PC-9 (cell line): ENCODE measurements around the gene CLCA1. TPM values are rescaled to one million over a fixed set of nuclear protein-coding genes. Genes with fewer than 3 reads are reported as not detected.

Experiments used
- BruUV-seq: library from RNA; stranded (reverse); fragments of 400-500 nt; replicated peaks from 2 replicates; lab custom pipeline; 2021; lab: Mats Ljungman, UMichigan
- CTCF ChIA-PET: fragments of 300-600 bp; sonication (Branson Sonifier 250); formaldehyde crosslinking; loops from one replicate; lab custom pipeline; 2022; ENCODE audit warnings: antibody characterized with exemption; lab: Charles Lee
- POLR2A ChIA-PET: fragments of 300-600 bp; sonication (Branson Sonifier 250); formaldehyde crosslinking; loops from one replicate; lab custom pipeline; 2022; ENCODE audit warnings: antibody characterized with exemption; ENCODE audit not compliant: unreplicated experiment; lab: Charles Lee
- DNase-seq, 2 experiments: peaks; one replicate each; pipeline versions ENCODE4 v3.0.0 to v3.0.0-alpha.2; 2015 to 2022; ENCODE audit warnings: mixed read lengths in 1 of 2
- H2AFZ ChIP-seq: fragments of 200-600 bp; sonication (generic); 2 replicates; pipeline ENCODE4 v1.8.1; 2017; ENCODE audit warnings: antibody characterized with exemption
- H3F3A ChIP-seq: fragments of 200-600 bp; sonication (generic); 2 replicates; pipeline ENCODE4 v1.8.1; 2017; ENCODE audit warnings: antibody characterized with exemption, mild to moderate bottlenecking, low read depth; ENCODE audit not compliant: insufficient read depth
- H3K27ac ChIP-seq: fragments of 200-600 bp; sonication (generic); 2 replicates; pipeline ENCODE4 v1.6.1; 2016; ENCODE audit warnings: mixed run types
- H3K27me3 ChIP-seq: fragments of 200-600 bp; sonication (generic); 2 replicates; pipeline ENCODE4 v1.6.1; 2016; ENCODE audit warnings: low read depth, mixed run types; ENCODE audit not compliant: insufficient read depth
- H3K36me3 ChIP-seq: fragments of 200-600 bp; sonication (generic); 2 replicates; pipeline ENCODE4 v1.6.1; 2016; ENCODE audit warnings: low read depth, mixed run types
- H3K4me1 ChIP-seq: fragments of 200-600 bp; sonication (generic); replicated peaks from 2 replicates; pipeline ENCODE4 v1.6.1; 2016; ENCODE audit warnings: mixed run types; ENCODE audit not compliant: insufficient read depth
- H3K4me2 ChIP-seq: fragments of 200-600 bp; sonication (generic); 2 replicates; pipeline ENCODE4 v1.6.1; 2017; ENCODE audit warnings: mixed run types
- H3K4me3 ChIP-seq: fragments of 200-600 bp; sonication (generic); 2 replicates; pipeline ENCODE4 v1.6.1; 2016; ENCODE audit warnings: mixed run types
- H3K79me2 ChIP-seq: fragments of 200-600 bp; sonication (generic); 2 replicates; pipeline ENCODE4 v1.6.1; 2017; ENCODE audit warnings: low read depth, mixed run types
- H3K9me2 ChIP-seq: fragments of 200-600 bp; sonication (generic); 2 replicates; pipeline ENCODE4 v1.8.1; 2017; ENCODE audit warnings: mild to moderate bottlenecking; ENCODE audit not compliant: insufficient read depth
- H3K9me3 ChIP-seq: fragments of 200-600 bp; sonication (generic); 2 replicates; pipeline ENCODE4 v1.8.1; 2016; ENCODE audit warnings: low read depth; ENCODE audit not compliant: insufficient read depth
- H4K20me1 ChIP-seq: fragments of 200-600 bp; sonication (generic); 2 replicates; pipeline ENCODE4 v1.8.1; 2017; ENCODE audit not compliant: insufficient read depth
- EZH2 ChIP-seq: fragments of 200-600 bp; sonication (generic); IDR thresholded peaks from 2 replicates; pipeline ENCODE4 v1.8.0; 2017; ENCODE audit warnings: antibody characterized with exemption, low read depth
- intact Hi-C: fragments of 100-400 bp; cut with micrococcal nuclease; formaldehyde crosslinking; loops from one replicate; pipeline ENCODE4 v1.10.0; 2022; ENCODE audit not compliant: unreplicated experiment
- total RNA-seq: library from RNA; stranded (reverse); gene quantifications from 2 replicates; pipeline ENCODE4 v1.2.3, GENCODE V29; 2021
- TF ChIP-seq, protein P1 (sequence below): fragments of 200-600 bp; sonication (generic); conservative IDR thresholded peaks from 2 replicates; pipeline ENCODE4 v1.6.1; 2017; ENCODE audit warnings: mixed run types, antibody characterized with exemption, mild to moderate bottlenecking, moderate library complexity

Gene CLCA1
- total RNA-seq, 1 experiment from 2014 or later, result not detected

GRCh38 chr1:86537928-86538695, 69.4 kb downstream of the CLCA1 start:
- H3K27ac ChIP-seq, result no peak overlapping the region
- intact Hi-C loops, result no loop called here
- POLR2A ChIA-PET, result no interaction called here
- no peaks in the 10 kb centered on the region for H3K79me2 ChIP-seq
- no peaks in the 10 kb centered on the region for H3K27me3 ChIP-seq
- CTCF ChIA-PET, result no interaction called here
- no TSS peak for BruUV-seq
- H3K36me3 ChIP-seq, result no peaks in the 10 kb centered on the region
- H2AFZ ChIP-seq, result no peak overlapping the region
- H3K4me1 ChIP-seq, result peaks cover 9% of the 10 kb centered on the region
- no peak for DNase-seq
- peaks cover 7% of the 10 kb centered on the region; the same call in 1 of the 2 replicates for H3F3A ChIP-seq
- no peak overlapping the region for H3K4me2 ChIP-seq
- H3K4me3 ChIP-seq, result no peak overlapping the region
- TF ChIP-seq, protein P1, sequence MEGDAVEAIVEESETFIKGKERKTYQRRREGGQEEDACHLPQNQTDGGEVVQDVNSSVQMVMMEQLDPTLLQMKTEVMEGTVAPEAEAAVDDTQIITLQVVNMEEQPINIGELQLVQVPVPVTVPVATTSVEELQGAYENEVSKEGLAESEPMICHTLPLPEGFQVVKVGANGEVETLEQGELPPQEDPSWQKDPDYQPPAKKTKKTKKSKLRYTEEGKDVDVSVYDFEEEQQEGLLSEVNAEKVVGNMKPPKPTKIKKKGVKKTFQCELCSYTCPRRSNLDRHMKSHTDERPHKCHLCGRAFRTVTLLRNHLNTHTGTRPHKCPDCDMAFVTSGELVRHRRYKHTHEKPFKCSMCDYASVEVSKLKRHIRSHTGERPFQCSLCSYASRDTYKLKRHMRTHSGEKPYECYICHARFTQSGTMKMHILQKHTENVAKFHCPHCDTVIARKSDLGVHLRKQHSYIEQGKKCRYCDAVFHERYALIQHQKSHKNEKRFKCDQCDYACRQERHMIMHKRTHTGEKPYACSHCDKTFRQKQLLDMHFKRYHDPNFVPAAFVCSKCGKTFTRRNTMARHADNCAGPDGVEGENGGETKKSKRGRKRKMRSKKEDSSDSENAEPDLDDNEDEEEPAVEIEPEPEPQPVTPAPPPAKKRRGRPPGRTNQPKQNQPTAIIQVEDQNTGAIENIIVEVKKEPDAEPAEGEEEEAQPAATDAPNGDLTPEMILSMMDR, result no peak
- TF ChIP-seq EZH2, result no peak
- no peaks in the 10 kb centered on the region for H4K20me1 ChIP-seq
- no peaks in the 10 kb centered on the region for H3K9me2 ChIP-seq
- 0 out of 2 replicates have a peak, but pooled peaks cover 3% of the 10 kb centered on the region for H3K9me3 ChIP-seq

GRCh38 chr1:86538775-86539174, 70.0 kb downstream of the CLCA1 start:
- Histone ChIP-seq H3K9me3 (0 out of 2 replicates have a peak, but pooled peaks cover 3% of the 10 kb centered on the region), H3K4me1 (peaks cover 10% of the 10 kb centered on the region), H3K4me3 (no peak overlapping the region), H3K4me2 (no peak overlapping the region), H3K27me3 (no peaks in the 10 kb centered on the region), H3K27ac (no peak overlapping the region), H4K20me1 (no peaks in the 10 kb centered on the region), H3K36me3 (no peaks in the 10 kb centered on the region), H3F3A (peaks cover 8% of the 10 kb centered on the region; the same call in 1 of the 2 replicates), H2AFZ (no peak overlapping the region), H3K9me2 (0 out of 2 replicates have a peak, but pooled peaks cover 2% of the 10 kb centered on the region), H3K79me2 (no peaks in the 10 kb centered on the region)
- intact Hi-C loops, result no loop called here
- ChIA-PET POLR2A (no interaction called here), CTCF (no interaction called here)
- no peak for TF ChIP-seq EZH2
- TF ChIP-seq, protein P1, result no peak
- DNase-seq, result no peak
- no TSS peak for BruUV-seq

GRCh38 chr1:86541859-86542258, 73.1 kb downstream of the CLCA1 start:
- no peak for TF ChIP-seq EZH2
- TF ChIP-seq, protein P1, result no peak
- Histone ChIP-seq H3K27ac (no peak overlapping the region), H3K9me2 (0 out of 2 replicates have a peak, but pooled peaks cover 4% of the 10 kb centered on the region), H3K4me2 (no peak overlapping the region), H3K4me1 (peaks cover 10% of the 10 kb centered on the region), H3K36me3 (no peaks in the 10 kb centered on the region), H2AFZ (no peak overlapping the region), H3K4me3 (no peak overlapping the region), H3K9me3 (0 out of 2 replicates have a peak, but pooled peaks cover 3% of the 10 kb centered on the region), H3K27me3 (no peaks in the 10 kb centered on the region), H4K20me1 (no peaks in the 10 kb centered on the region), H3F3A (peaks cover 8% of the 10 kb centered on the region; the same call in 1 of the 2 replicates), H3K79me2 (no peaks in the 10 kb centered on the region)
- DNase-seq, result no peak
- intact Hi-C loops, result no loop called here
- POLR2A ChIA-PET, result interaction anchor here (0.6 kb wide), 1 partner anchor 137 kb away, joined by 4 read pairs; no protein-coding TSS in a partner anchor
- CTCF ChIA-PET, result no interaction called here
- no TSS peak for BruUV-seq
